ENCODE results near the gene UNC5B.

- no peak for TF ChIP-seq GATA3 (IDR thresholded peaks at IDR 0.05; ENCODE audit: low read depth, low read length)
- no peak for TF ChIP-seq GATA2 (IDR thresholded peaks at IDR 0.05; ENCODE audit: low read depth, low read length)
These were observed 46.9 kb downstream of the UNC5B start for GRCh38 chr10:71259282-71259681.

All from SH-SY5Y (cell line).